K562 (cell line): ENCODE results near the gene MYO1F.

Source experiments
- TF ChIP-seq, protein P1 (sequence below): fragments of 150-350 bp; conservative IDR thresholded peaks from 2 replicates; pipeline ENCODE4 v1.6.1; 2014; ENCODE audit warnings: low read length
- TF ChIP-seq, protein P2 (sequence below), 3 experiments: IDR thresholded peaks in 2 of 3; conservative IDR thresholded peaks in 1 of 3; 2 replicates each; pipeline ENCODE4 v1.5.1; 2011 to 2012; ENCODE audit warnings: low read length in 3 of 3, mild to moderate bottlenecking in 3 of 3, control low read depth in 2 of 3, improper control_type of control experiment in 1 of 3, inconsistent platforms in 1 of 3, low read depth in 1 of 3, mixed read lengths in 1 of 3, moderate library complexity in 1 of 3; ENCODE audit not compliant: insufficient read depth in 2 of 3

DNA sequence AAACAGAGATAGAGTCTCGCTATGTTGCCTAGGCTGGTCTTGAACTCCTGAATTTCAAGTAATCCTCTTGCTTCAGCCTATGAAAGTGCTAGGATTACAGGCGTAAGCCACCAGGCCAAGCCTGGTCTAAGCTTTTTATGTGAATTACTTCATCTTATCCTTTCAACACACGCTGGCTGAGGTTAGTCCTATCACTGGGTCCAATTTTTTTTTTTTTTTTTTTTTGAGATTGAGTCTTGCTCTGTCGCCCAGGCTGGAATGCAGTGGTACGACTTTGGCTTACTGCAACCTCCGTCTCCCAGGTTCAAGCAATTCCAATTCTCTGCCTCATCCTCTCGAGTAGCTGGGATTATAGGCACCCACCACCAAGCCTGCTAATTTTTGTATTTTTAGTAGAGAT, 10.4 kb downstream of the MYO1F start:
- TF ChIP-seq, protein P1, sequence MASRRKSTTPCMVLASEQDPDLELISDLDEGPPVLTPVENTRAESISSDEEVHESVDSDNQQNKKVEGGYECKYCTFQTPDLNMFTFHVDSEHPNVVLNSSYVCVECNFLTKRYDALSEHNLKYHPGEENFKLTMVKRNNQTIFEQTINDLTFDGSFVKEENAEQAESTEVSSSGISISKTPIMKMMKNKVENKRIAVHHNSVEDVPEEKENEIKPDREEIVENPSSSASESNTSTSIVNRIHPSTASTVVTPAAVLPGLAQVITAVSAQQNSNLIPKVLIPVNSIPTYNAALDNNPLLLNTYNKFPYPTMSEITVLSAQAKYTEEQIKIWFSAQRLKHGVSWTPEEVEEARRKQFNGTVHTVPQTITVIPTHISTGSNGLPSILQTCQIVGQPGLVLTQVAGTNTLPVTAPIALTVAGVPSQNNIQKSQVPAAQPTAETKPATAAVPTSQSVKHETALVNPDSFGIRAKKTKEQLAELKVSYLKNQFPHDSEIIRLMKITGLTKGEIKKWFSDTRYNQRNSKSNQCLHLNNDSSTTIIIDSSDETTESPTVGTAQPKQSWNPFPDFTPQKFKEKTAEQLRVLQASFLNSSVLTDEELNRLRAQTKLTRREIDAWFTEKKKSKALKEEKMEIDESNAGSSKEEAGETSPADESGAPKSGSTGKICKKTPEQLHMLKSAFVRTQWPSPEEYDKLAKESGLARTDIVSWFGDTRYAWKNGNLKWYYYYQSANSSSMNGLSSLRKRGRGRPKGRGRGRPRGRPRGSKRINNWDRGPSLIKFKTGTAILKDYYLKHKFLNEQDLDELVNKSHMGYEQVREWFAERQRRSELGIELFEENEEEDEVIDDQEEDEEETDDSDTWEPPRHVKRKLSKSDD, result no peak
- TF ChIP-seq, protein P2, sequence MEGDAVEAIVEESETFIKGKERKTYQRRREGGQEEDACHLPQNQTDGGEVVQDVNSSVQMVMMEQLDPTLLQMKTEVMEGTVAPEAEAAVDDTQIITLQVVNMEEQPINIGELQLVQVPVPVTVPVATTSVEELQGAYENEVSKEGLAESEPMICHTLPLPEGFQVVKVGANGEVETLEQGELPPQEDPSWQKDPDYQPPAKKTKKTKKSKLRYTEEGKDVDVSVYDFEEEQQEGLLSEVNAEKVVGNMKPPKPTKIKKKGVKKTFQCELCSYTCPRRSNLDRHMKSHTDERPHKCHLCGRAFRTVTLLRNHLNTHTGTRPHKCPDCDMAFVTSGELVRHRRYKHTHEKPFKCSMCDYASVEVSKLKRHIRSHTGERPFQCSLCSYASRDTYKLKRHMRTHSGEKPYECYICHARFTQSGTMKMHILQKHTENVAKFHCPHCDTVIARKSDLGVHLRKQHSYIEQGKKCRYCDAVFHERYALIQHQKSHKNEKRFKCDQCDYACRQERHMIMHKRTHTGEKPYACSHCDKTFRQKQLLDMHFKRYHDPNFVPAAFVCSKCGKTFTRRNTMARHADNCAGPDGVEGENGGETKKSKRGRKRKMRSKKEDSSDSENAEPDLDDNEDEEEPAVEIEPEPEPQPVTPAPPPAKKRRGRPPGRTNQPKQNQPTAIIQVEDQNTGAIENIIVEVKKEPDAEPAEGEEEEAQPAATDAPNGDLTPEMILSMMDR (IDR thresholded peaks at IDR 0.05 in 2 of 3, conservative IDR thresholded peaks at IDR 0.05 in 1 of 3; ENCODE audit: insufficient read depth in 2 of 3, low read depth in 1 of 3, low read length in 3 of 3), result no peak
